A673 (cell line): ENCODE data around the gene MRGPRX2. TPM values are rescaled to one million over a fixed set of nuclear protein-coding genes. Genes with fewer than 3 reads are reported as not detected.
A peak's percentile ranks its signal among the peaks of the same experiment; 100 is the strongest.

Source experiments
- BruUV-seq: library from RNA; stranded (reverse); fragments of 400-500 nt; replicated peaks from 2 replicates; lab custom pipeline; 2021; lab: Mats Ljungman, UMichigan
- CTCF ChIA-PET: fragments of 300-600 bp; sonication (Branson Sonifier 250); formaldehyde crosslinking; loops from one replicate; lab custom pipeline; 2022; ENCODE audit warnings: antibody characterized with exemption; lab: Charles Lee
- POLR2A ChIA-PET: fragments of 300-600 bp; sonication (Branson Sonifier 250); formaldehyde crosslinking; loops from one replicate; lab custom pipeline; 2022; ENCODE audit warnings: antibody characterized with exemption; ENCODE audit not compliant: low non-redundant PET; lab: Charles Lee
- DNase-seq: peaks from one replicate; pipeline ENCODE4 v3.0.0-alpha.2; 2015; ENCODE audit warnings: low spot score
- H3K27ac ChIP-seq: fragments of 200-600 bp; sonication (generic); 2 replicates; pipeline ENCODE4 v1.5.1; 2016; ENCODE audit warnings: mixed run types, low read depth, mild to moderate bottlenecking, mixed read lengths, antibody characterized with exemption, low read length; ENCODE audit not compliant: poor library complexity, severe bottlenecking
- H3K27me3 ChIP-seq: fragments of 200-600 bp; sonication (generic); replicated peaks from 2 replicates; pipeline ENCODE4 v1.6.1; 2017; ENCODE audit warnings: mixed run types, low read depth, mild to moderate bottlenecking, mixed read lengths, antibody characterized with exemption, low read length; ENCODE audit not compliant: insufficient read depth, poor library complexity
- H3K36me3 ChIP-seq: fragments of 200-600 bp; sonication (generic); 2 replicates; pipeline ENCODE4 v1.6.1; 2016; ENCODE audit warnings: mixed run types, mild to moderate bottlenecking, mixed read lengths, antibody characterized with exemption, low read length; ENCODE audit not compliant: insufficient read depth, poor library complexity, severe bottlenecking
- H3K4me1 ChIP-seq: fragments of 200-600 bp; sonication (generic); 2 replicates; pipeline ENCODE4 v1.6.1; 2017; ENCODE audit warnings: mixed run types, mild to moderate bottlenecking, mixed read lengths, antibody characterized with exemption, low read length; ENCODE audit not compliant: insufficient read depth, poor library complexity, severe bottlenecking
- H3K4me3 ChIP-seq: fragments of 200-600 bp; sonication (generic); 2 replicates; pipeline ENCODE4 v1.5.1; 2016; ENCODE audit warnings: low read depth, mixed run types, mild to moderate bottlenecking, mixed read lengths, low read length; ENCODE audit not compliant: poor library complexity, severe bottlenecking
- H3K9me3 ChIP-seq: fragments of 200-600 bp; sonication (generic); 2 replicates; pipeline ENCODE4 v1.6.1; 2016; ENCODE audit warnings: mixed run types, low read depth, mild to moderate bottlenecking, mixed read lengths, antibody characterized with exemption, low read length; ENCODE audit not compliant: poor library complexity, severe bottlenecking
- EZH2 ChIP-seq: fragments of 200-600 bp; sonication (generic); IDR thresholded peaks from 2 replicates; pipeline ENCODE4 v1.6.1; 2017; ENCODE audit warnings: borderline replicate concordance, low read depth, mild to moderate bottlenecking, mixed read lengths, antibody characterized with exemption, low read length; ENCODE audit not compliant: poor library complexity, severe bottlenecking
- intact Hi-C: fragments of 100-400 bp; cut with micrococcal nuclease; formaldehyde crosslinking; loops from one replicate; pipeline ENCODE4 v1.10.0; 2022; ENCODE audit not compliant: unreplicated experiment
- total RNA-seq: library from RNA; stranded (reverse); gene quantifications from 2 replicates; pipeline ENCODE4 v1.2.3, GENCODE V29; 2021
- TF ChIP-seq, protein P1 (sequence below): fragments of 300-800, 200-600 bp; sonication (generic); conservative IDR thresholded peaks from 2 replicates; pipeline ENCODE4 v1.5.1; 2017; ENCODE audit warnings: low read depth, mild to moderate bottlenecking, antibody characterized with exemption, low read length, moderate library complexity, mixed read lengths

MRGPRX2 gene
- total RNA-seq, 1 experiment from 2014 or later = not detected

DNA sequence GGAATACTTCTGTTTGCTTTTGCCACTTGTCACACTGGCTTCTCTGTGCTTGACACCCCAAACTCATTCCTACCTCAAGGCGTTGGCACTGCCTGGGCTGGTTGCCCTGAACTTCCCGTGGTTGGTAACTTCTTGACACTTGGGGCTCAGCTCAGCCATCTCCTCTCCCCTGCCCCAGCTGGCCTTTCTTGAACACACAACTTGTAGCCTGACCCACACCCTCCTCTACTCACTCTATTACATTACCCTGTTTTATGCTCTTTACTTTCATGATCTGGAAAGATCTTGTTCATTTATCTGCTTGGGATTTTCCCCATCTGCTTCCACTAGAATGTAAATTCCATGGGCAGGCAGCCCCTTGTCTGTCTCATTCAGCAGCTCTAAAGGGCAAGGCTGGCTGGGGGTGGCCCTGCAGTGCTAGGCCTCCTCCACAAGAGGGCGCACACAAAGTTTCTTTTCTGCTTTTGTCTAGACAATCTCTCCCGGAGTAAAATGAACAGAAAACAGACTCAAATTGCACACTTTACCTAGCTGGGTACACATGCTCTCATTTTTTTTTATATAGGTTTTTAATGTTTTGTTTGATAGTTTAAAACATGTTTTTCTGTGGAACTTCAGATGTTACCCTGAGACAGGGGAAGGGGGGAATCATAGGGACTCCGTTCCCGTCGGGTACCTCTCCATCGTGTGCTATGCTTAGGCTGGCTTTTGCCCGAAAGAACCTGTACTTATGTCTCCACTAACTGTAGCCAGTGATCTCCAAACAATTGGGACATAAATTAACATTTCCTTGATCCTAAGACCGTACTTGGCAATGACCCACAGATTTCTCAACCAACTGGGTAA lies 16.4 kb upstream of the MRGPRX2 start:
- H3K4me3 ChIP-seq = no peak overlapping the region
- H3K4me1 ChIP-seq = no peaks in the 10 kb centered on the region
- POLR2A ChIA-PET = no interaction called here
- intact Hi-C loops = loop anchor here (5.0 kb wide), 1 partner anchor 180 kb away; no protein-coding TSS in a partner anchor
- no peaks in the 10 kb centered on the region for H3K36me3 ChIP-seq
- H3K27me3 ChIP-seq = no peaks in the 10 kb centered on the region
- no peaks in the 10 kb centered on the region for H3K9me3 ChIP-seq
- TF ChIP-seq EZH2 = no peak
- TF ChIP-seq, protein P1, sequence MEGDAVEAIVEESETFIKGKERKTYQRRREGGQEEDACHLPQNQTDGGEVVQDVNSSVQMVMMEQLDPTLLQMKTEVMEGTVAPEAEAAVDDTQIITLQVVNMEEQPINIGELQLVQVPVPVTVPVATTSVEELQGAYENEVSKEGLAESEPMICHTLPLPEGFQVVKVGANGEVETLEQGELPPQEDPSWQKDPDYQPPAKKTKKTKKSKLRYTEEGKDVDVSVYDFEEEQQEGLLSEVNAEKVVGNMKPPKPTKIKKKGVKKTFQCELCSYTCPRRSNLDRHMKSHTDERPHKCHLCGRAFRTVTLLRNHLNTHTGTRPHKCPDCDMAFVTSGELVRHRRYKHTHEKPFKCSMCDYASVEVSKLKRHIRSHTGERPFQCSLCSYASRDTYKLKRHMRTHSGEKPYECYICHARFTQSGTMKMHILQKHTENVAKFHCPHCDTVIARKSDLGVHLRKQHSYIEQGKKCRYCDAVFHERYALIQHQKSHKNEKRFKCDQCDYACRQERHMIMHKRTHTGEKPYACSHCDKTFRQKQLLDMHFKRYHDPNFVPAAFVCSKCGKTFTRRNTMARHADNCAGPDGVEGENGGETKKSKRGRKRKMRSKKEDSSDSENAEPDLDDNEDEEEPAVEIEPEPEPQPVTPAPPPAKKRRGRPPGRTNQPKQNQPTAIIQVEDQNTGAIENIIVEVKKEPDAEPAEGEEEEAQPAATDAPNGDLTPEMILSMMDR = peak; percentile 92
- peak; percentile 47 for DNase-seq
- H3K27ac ChIP-seq = no peak overlapping the region
- CTCF ChIA-PET = interaction anchor here (0.5 to 1.1 kb wide), 3 partner anchors 143 to 480 kb away, joined by 4 to 7 read pairs (median 5); no protein-coding TSS in a partner anchor
- no TSS peak for BruUV-seq

DNA sequence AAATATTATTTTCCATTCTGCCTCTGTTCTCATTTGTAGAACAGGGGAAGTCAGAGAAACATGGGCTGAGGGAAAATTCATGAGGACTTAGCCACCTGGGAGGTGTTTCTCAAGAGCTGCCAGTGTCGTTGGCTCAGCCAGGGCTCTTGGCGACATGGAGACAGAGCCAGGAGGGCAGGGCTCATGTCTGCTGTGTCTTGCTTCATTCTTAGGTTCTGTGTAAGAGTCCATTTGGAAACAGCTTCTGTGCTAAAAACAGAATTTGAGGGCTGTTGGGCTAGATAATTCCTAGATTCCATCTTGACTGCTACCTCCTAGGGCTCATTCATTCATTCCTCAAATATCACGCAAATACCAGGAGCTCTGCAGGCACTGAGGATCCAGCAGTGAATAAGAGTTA lies 15.1 kb upstream of the MRGPRX2 start:
- Histone ChIP-seq H3K9me3 (no peaks in the 10 kb centered on the region), H3K4me3 (no peak overlapping the region), H3K27me3 (no peaks in the 10 kb centered on the region), H3K27ac (no peak overlapping the region), H3K36me3 (no peaks in the 10 kb centered on the region), H3K4me1 (no peaks in the 10 kb centered on the region)
- POLR2A ChIA-PET = no interaction called here
- no TSS peak for BruUV-seq
- intact Hi-C loops = loop anchor here (5.0 kb wide), 1 partner anchor 182 kb away; no protein-coding TSS in a partner anchor
- CTCF ChIA-PET = no interaction called here
- TF ChIP-seq EZH2 = no peak
- TF ChIP-seq, protein P1 = no peak
- no peak for DNase-seq

DNA sequence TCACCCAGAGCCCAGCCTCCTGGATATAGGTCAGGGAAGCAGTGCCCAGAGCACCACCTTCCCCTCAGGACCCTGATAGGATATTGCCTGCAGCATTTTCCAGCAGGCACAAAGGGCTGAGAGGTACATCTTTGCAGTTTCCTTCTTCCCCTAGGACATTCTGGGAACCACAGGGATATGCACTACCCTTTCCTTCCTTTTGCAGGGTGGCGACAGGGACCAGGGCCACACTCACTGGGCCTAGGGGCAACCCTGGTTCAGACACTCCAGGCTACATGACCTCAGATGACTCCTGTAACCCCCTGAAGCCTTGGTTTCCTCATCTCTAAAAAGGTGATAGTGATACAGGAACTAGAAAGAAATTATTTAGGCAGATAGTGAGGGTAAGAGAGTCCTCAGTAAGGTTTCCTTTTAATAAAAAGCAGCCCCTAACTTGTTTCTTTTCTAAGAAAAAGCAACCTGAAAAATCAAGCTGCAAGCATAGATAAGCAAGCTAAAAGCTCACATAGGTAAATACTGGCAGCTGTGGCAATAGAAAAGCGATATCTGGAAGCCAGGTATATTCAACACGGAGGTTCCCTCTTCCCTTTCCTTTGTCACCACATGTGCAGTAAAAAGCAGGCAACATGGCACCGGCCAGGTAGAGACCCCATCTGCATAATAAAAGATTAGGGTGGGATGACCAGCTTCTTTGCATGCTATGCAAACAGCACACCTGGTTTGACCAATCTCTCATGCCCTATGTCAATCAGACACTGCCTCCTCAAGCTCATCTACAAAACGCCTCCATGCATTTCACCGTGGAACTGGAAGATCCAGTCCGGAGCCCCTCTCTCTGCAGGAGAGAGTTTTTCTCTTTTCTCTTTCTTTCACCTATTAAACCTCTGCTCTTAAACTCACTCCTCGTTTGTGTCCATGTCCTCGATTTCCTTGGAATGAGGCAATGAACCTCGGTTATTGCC lies 13.2 kb upstream of the MRGPRX2 start:
- no TSS peak for BruUV-seq
- no peaks in the 10 kb centered on the region for H3K4me1 ChIP-seq
- no peak for DNase-seq
- no peaks in the 10 kb centered on the region for H3K9me3 ChIP-seq
- no peaks in the 10 kb centered on the region for H3K27me3 ChIP-seq
- ChIA-PET POLR2A (no interaction called here), CTCF (no interaction called here)
- H3K27ac ChIP-seq = no peak overlapping the region
- TF ChIP-seq EZH2 = no peak
- TF ChIP-seq, protein P1 = no peak
- H3K36me3 ChIP-seq = no peaks in the 10 kb centered on the region
- H3K4me3 ChIP-seq = no peak overlapping the region
- intact Hi-C loops = loop anchor here (5.0 kb wide), 1 partner anchor 239 kb away; no protein-coding TSS in a partner anchor
